ENCODE results near the gene GBX2. TPM values are rescaled to one million over a fixed set of nuclear protein-coding genes. Genes with fewer than 3 reads are reported as not detected.

The GBX2 gene
- total and polyA plus RNA-seq, 9 of the 15 experiments (the other 6 are each of a cell fraction or from before 2014, with no cell fraction given) = 0.03 to 0.53 (median 0.27) TPM; not detected in 1

DNA sequence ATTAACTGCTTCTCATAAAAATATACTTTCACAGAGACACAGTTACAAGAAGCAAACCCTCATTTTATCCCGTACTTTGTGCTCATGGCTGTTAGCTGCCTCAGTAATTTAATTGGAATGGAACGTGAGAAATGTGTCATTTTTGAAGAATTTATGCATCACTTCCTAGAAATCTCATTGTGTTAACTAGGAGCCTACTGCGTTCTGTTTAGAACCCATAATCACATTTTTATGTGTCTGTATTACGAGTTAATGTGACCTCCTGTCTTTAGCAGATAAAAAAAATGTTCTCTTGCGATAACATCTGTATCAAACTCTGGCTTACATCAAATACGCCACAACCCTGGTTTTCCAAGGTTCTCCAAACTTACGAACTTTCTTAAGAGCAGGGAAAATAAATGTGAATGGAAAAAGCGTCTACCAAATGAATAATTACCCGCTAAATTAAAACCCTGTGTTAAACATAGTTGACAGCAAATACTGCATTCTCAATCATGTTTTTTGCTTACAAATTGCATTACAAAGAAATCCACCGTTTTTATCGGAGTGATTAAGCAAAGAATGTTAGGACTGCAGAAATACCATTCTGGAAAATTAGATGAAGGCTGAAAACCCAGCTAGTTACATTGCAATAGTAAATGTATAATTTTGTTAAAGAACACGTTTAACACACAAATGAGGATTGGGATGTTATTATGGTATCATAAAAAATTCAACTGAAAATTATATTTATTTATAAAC, 12.1 kb upstream of the GBX2 start:
- in situ Hi-C loops (cut with MboI) = no loop called here
- 31% methylated on average over 12 of the region's 12 CpGs for WGBS (ENCODE audit: insufficient coverage, low coverage, missing lambda C conversion rate)
- Histone ChIP-seq H2AFZ (ENCODE audit: low read depth, low read length) (no peak overlapping the region), H3K27ac (ENCODE audit: extremely low read depth, low read depth, low read length) (no peak overlapping the region), H3K27me3 (ENCODE audit: control insufficient read depth in 2 of 2, insufficient read depth in 2 of 2, low read length in 2 of 2) (no peaks in the 10 kb centered on the region), H3K4me3 (no peak overlapping the region), H3K4me2 (ENCODE audit: insufficient read depth, low read length) (no peak overlapping the region), H3K79me2 (ENCODE audit: control insufficient read depth, insufficient read depth, low read length) (no peaks in the 10 kb centered on the region), H3K36me3 (ENCODE audit: control insufficient read depth, insufficient read depth, low read length) (no peaks in the 10 kb centered on the region), H3K9me3 (replicated peaks; ENCODE audit: control insufficient read depth, insufficient read depth, low read depth, low read length) (no peaks in the 10 kb centered on the region), H3K4me1 (replicated peaks in 1 of 2; ENCODE audit: control insufficient read depth in 2 of 2, insufficient read depth in 2 of 2, low read length in 2 of 2) (peaks cover 2 to 20% of the 10 kb centered on the region in 2 experiments; a peak in 4 of 5 replicates), H4K20me1 (replicated peaks; ENCODE audit: control insufficient read depth, insufficient read depth, low read length) (no peaks in the 10 kb centered on the region), H3K9ac (ENCODE audit: insufficient read depth in 1 of 2, low read depth in 2 of 2, low read length in 2 of 2) (no peak overlapping the region), H3K9me1 (ENCODE audit: control insufficient read depth, insufficient read depth, low read length) (no peaks in the 10 kb centered on the region)
- FAIRE-seq (no peak), DNase-seq (ENCODE audit: extremely low read depth in 1 of 4, low spot score in 3 of 4) (no peak), ATAC-seq (no peak)
- intact Hi-C loops (cut with micrococcal nuclease) = no loop called here
- TF ChIP-seq ZNF324 (CRISPR knock-in tag; IDR thresholded peaks at IDR 0.05) (no peak), ZNF217 (CRISPR knock-in tag; IDR thresholded peaks at IDR 0.05) (no peak), ZFP91 (CRISPR knock-in tag; IDR thresholded peaks at IDR 0.05) (no peak), TCF7L2 (IDR thresholded peaks at IDR 0.05; ENCODE audit: low read depth, low read length) (no peak), SMAD2 (IDR thresholded peaks at IDR 0.05; ENCODE audit: low read depth, low read length) (no peak), ZNF785 (CRISPR knock-in tag; IDR thresholded peaks at IDR 0.05) (no peak), MCM2 (IDR thresholded peaks at IDR 0.05; ENCODE audit: low read depth) (no peak), ZBTB34 (CRISPR knock-in tag; IDR thresholded peaks at IDR 0.05) (no peak), ZNF436 (CRISPR knock-in tag; IDR thresholded peaks at IDR 0.05) (no peak), FOXO4 (CRISPR knock-in tag; IDR thresholded peaks at IDR 0.05) (no peak), NR1H2 (CRISPR knock-in tag; IDR thresholded peaks at IDR 0.05) (no peak), ZNF165 (CRISPR knock-in tag; IDR thresholded peaks at IDR 0.05; ENCODE audit: borderline replicate concordance) (no peak)
- ChIA-PET CTCF (ENCODE audit: low intra/inter-chr PET ratio) (interaction anchor here (1.3 kb wide), 1 partner anchor 414 kb away, joined by 4 read pairs; no protein-coding TSS in a partner anchor), POLR2A (interaction anchor here (0.6 to 0.7 kb wide), 2 partner anchors 9 to 562 kb away, joined by 3 read pairs; no protein-coding TSS in a partner anchor)
- no TSS peak for BruUV-seq (replicated peaks)

All from K562 (cell line).